GM23338 (cell line): Measurements from ENCODE around the gene USP33. TPM values are rescaled to one million over a fixed set of nuclear protein-coding genes. Genes with fewer than 3 reads are reported as not detected.

Experiments used
- ATAC-seq: fragments of 200-7000 bp; cut with Tn5 transposase; 3 replicates; pipeline ENCODE4 v1.9.1; 2020
- DNase-seq: peaks from one replicate; pipeline ENCODE4 v3.0.0-alpha.2; 2015; ENCODE audit warnings: low spot score
- H2AFZ ChIP-seq: fragments of 200-600 bp; sonication (generic); 2 replicates; pipeline ENCODE4 v1.8.0; 2016; ENCODE audit warnings: antibody characterized with exemption, mild to moderate bottlenecking, moderate library complexity
- H3F3A ChIP-seq: fragments of 200-600 bp; sonication (generic); replicated peaks from 2 replicates; pipeline ENCODE4 v1.8.0; 2017; ENCODE audit warnings: antibody characterized with exemption, mixed run types, low read depth
- H3K27ac ChIP-seq: fragments of 200-600 bp; sonication (generic); 2 replicates; pipeline ENCODE4 v1.6.1; 2016; ENCODE audit warnings: low read depth
- H3K27me3 ChIP-seq: fragments of 200-600 bp; sonication (generic); 2 replicates; pipeline ENCODE4 v1.8.0; 2016; ENCODE audit warnings: mild to moderate bottlenecking, mixed run types, moderate library complexity; ENCODE audit not compliant: insufficient read depth
- H3K36me3 ChIP-seq: fragments of 200-600 bp; sonication (generic); 2 replicates; pipeline ENCODE4 v1.8.0; 2016; ENCODE audit warnings: mild to moderate bottlenecking; ENCODE audit not compliant: insufficient read depth
- H3K4me1 ChIP-seq: fragments of 200-600 bp; sonication (generic); 2 replicates; pipeline ENCODE4 v1.8.0; 2016; ENCODE audit warnings: mild to moderate bottlenecking, moderate library complexity; ENCODE audit not compliant: insufficient read depth
- H3K4me2 ChIP-seq: fragments of 200-600 bp; sonication (generic); 2 replicates; pipeline ENCODE4 v1.7.1; 2017; ENCODE audit warnings: mixed run types
- H3K4me3 ChIP-seq: fragments of 200-600 bp; sonication (generic); 2 replicates; pipeline ENCODE4 v1.6.1; 2016; ENCODE audit warnings: mixed run types
- H3K79me2 ChIP-seq: fragments of 200-600 bp; sonication (generic); replicated peaks from 2 replicates; pipeline ENCODE4 v1.8.0; 2017; ENCODE audit warnings: mild to moderate bottlenecking; ENCODE audit not compliant: insufficient read depth
- H3K9me2 ChIP-seq: fragments of 200-600 bp; sonication (generic); 2 replicates; pipeline ENCODE4 v1.8.0; 2017; ENCODE audit not compliant: insufficient read depth
- H4K20me1 ChIP-seq: fragments of 200-600 bp; sonication (generic); replicated peaks from 2 replicates; pipeline ENCODE4 v1.8.0; 2017; ENCODE audit warnings: mild to moderate bottlenecking; ENCODE audit not compliant: insufficient read depth
- H3K27ac Mint-ChIP-seq: 2 replicates; pipeline ENCODE4 v1.8.0; 2020; ENCODE audit warnings: inconsistent platforms, mild to moderate bottlenecking, moderate library complexity, mixed read lengths
- H3K27me3 Mint-ChIP-seq: 3 replicates; pipeline ENCODE4 v1.8.0; 2022; ENCODE audit warnings: low read depth, mild to moderate bottlenecking, moderate library complexity, mixed read lengths, inconsistent platforms; ENCODE audit not compliant: insufficient read depth, poor library complexity
- H3K36me3 Mint-ChIP-seq: 3 replicates; pipeline ENCODE4 v1.8.0; 2021; ENCODE audit warnings: low read depth, mild to moderate bottlenecking, inconsistent platforms, moderate library complexity, mixed read lengths
- H3K4me1 Mint-ChIP-seq: 3 replicates; pipeline ENCODE4 v1.8.0; 2020; ENCODE audit warnings: mild to moderate bottlenecking, inconsistent platforms, mixed read lengths
- H3K4me3 Mint-ChIP-seq: 3 replicates; pipeline ENCODE4 v1.8.0; 2021; ENCODE audit warnings: moderate library complexity, mild to moderate bottlenecking, inconsistent platforms, mixed read lengths
- H3K9me3 Mint-ChIP-seq: 3 replicates; pipeline ENCODE4 v1.8.0; 2020; ENCODE audit warnings: moderate library complexity, mild to moderate bottlenecking, inconsistent platforms, mixed read lengths
- CREB1 ChIP-seq: fragments of 250-450 bp; sonication (Bioruptor Pico); IDR thresholded peaks from 2 replicates; pipeline ENCODE4 v1.5.0; 2020; ENCODE audit warnings: low read depth, mild to moderate bottlenecking, moderate library complexity
- CTCF ChIP-seq, 2 experiments: fragments of 200-600 bp in 1 of 2; sonication (generic) in 1 of 2; conservative IDR thresholded peaks; 2 replicates each; pipeline versions ENCODE4 v1.5.1 to v1.6.1; 2016 to 2017; ENCODE audit warnings: antibody characterized with exemption in 2 of 2, low read depth in 2 of 2, mild to moderate bottlenecking in 2 of 2, moderate library complexity in 1 of 2
- EZH2 ChIP-seq: fragments of 200-600 bp; sonication (generic); IDR thresholded peaks from one replicate; pipeline ENCODE4 v1.8.0; 2017; ENCODE audit warnings: antibody characterized with exemption, mild to moderate bottlenecking, low read depth; ENCODE audit not compliant: unreplicated experiment
- EZH2phosphoT487 ChIP-seq: fragments of 200-600 bp; sonication (generic); IDR thresholded peaks from one replicate; pipeline ENCODE4 v1.8.1; 2018; ENCODE audit warnings: antibody characterized with exemption; ENCODE audit not compliant: unreplicated experiment
- JUNB ChIP-seq: IDR thresholded peaks from one replicate; pipeline ENCODE4 v1.6.1; 2016; ENCODE audit warnings: antibody characterized with exemption; ENCODE audit not compliant: unreplicated experiment
- POLR2AphosphoS5 ChIP-seq: IDR thresholded peaks from 2 replicates; pipeline ENCODE4 v1.6.1; 2016; ENCODE audit warnings: antibody characterized with exemption, low read depth
- REST ChIP-seq: IDR thresholded peaks from one replicate; pipeline ENCODE4 v1.6.1; 2018; ENCODE audit warnings: antibody characterized with exemption; ENCODE audit not compliant: unreplicated experiment
- ZNF331 ChIP-seq: fragments of 250-450 bp; sonication (Bioruptor Pico); IDR thresholded peaks from 2 replicates; pipeline ENCODE4 v1.5.0; 2020; ENCODE audit warnings: low read depth, mild to moderate bottlenecking, moderate library complexity
- polyA plus RNA-seq: library from polyadenylated mRNA; unstranded; fragments of >200 nt; fragmentation: Nextera tagmentation; extraction: Ambion mirVana; gene quantifications from 2 replicates; pipeline ENCODE4 v1.2.1, GENCODE V29; 2016
- total RNA-seq: library from RNA; depleted of rRNA; stranded (reverse); fragments of >200 nt; shearing (Covaris generic); gene quantifications from 2 replicates; pipeline ENCODE4 v1.2.3, GENCODE V29; 2014

USP33 gene
- total and polyA plus RNA-seq, 2 experiments from 2014 or later, result 42.4 to 63.9 TPM

- TF ChIP-seq REST, result no peak
Measured at GRCh38 chr1:77655431-77655974, 104.1 kb downstream of the USP33 start (continued).

- peaks cover 34% of the 10 kb centered on the region for H3K9me3 Mint-ChIP-seq
- H3K4me1 ChIP-seq, result no peaks in the 10 kb centered on the region
- no peaks in the 10 kb centered on the region for H3K4me1 Mint-ChIP-seq
- H3K27ac ChIP-seq, result no peak overlapping the region
- no peaks in the 10 kb centered on the region for H3F3A ChIP-seq
- ATAC-seq (no peak), DNase-seq (no peak)
- no peak overlapping the region for H3K4me3 Mint-ChIP-seq
- no peak overlapping the region; the same call in 1 of the 2 replicates for H3K27ac Mint-ChIP-seq
- peaks cover 5% of the 10 kb centered on the region; the same call in 1 of the 2 replicates for H4K20me1 ChIP-seq
- no peaks in the 10 kb centered on the region for H3K9me2 ChIP-seq
- H3K27me3 ChIP-seq, result no peaks in the 10 kb centered on the region
- no peak overlapping the region for H3K4me3 ChIP-seq
- H3K79me2 ChIP-seq, result peaks cover 100% of the 10 kb centered on the region
- peaks cover 4% of the 10 kb centered on the region; the same call in 1 of the 2 replicates for H3K36me3 ChIP-seq
- peaks cover 2% of the 10 kb centered on the region for H3K27me3 Mint-ChIP-seq
- no peak overlapping the region for H3K4me2 ChIP-seq
- H3K36me3 Mint-ChIP-seq, result peaks cover 43% of the 10 kb centered on the region
- no peak overlapping the region for H2AFZ ChIP-seq
- TF ChIP-seq JUNB, result no peak
- no peak for TF ChIP-seq CTCF (conservative IDR thresholded peaks at IDR 0.05; ENCODE audit: low read depth in 2 of 2)
- TF ChIP-seq CREB1 (CRISPR knock-in tag), result no peak
- no peak for TF ChIP-seq ZNF331 (CRISPR knock-in tag)
- TF ChIP-seq REST, result no peak
- TF ChIP-seq EZH2, result no peak
- TF ChIP-seq EZH2phosphoT487, result no peak
- TF ChIP-seq POLR2AphosphoS5, result no peak
Measured at GRCh38 chr1:77652970-77653516, 106.6 kb downstream of the USP33 start.
